ENCODE results near the gene APCDD1L.

APCDD1L gene

GRCh38 chr20:58515233-58516212 lies at the start of gene APCDD1L:
TSS of gene APCDD1L (minus strand) at chr20:58515399. CDS start at chr20:58514707, 692 bp downstream.
- DNase-seq = no peak

- no peak for DNase-seq
Observed at GRCh38 chr20:58559368-58559729, 44.1 kb upstream of the APCDD1L start.

- no peak for DNase-seq
Observed at GRCh38 chr20:58558486-58559367, 43.5 kb upstream of the APCDD1L start.

GRCh38 chr20:58557733-58558342 lies 42.6 kb upstream of the APCDD1L start:
- DNase-seq = no peak

GRCh38 chr20:58556961-58557360 lies 41.8 kb upstream of the APCDD1L start:
- no peak for DNase-seq

- DNase-seq = no peak
Observed at GRCh38 chr20:58555078-58555765, 40.0 kb upstream of the APCDD1L start.

GRCh38 chr20:58554541-58554940 lies 39.3 kb upstream of the APCDD1L start:
- DNase-seq = no peak

- DNase-seq = no peak
Observed at GRCh38 chr20:58553841-58554240, 38.6 kb upstream of the APCDD1L start.

GRCh38 chr20:58553166-58553696 lies 38.0 kb upstream of the APCDD1L start:
- no peak for DNase-seq

- no peak for DNase-seq
Observed at GRCh38 chr20:58552366-58552934, 37.3 kb upstream of the APCDD1L start.

GRCh38 chr20:58551631-58552030 lies 36.4 kb upstream of the APCDD1L start:
- DNase-seq = no peak

GRCh38 chr20:58550275-58551059 lies 35.3 kb upstream of the APCDD1L start:
- no peak for DNase-seq

GRCh38 chr20:58549231-58550209 lies 34.3 kb upstream of the APCDD1L start:
- no peak for DNase-seq

- no peak for DNase-seq
Observed at GRCh38 chr20:58547623-58548475, 32.6 kb upstream of the APCDD1L start.

- DNase-seq = no peak
Observed at GRCh38 chr20:58546756-58547622, 31.8 kb upstream of the APCDD1L start.

- no peak for DNase-seq
Observed at GRCh38 chr20:58546416-58546711, 31.2 kb upstream of the APCDD1L start.

GRCh38 chr20:58545565-58546415 lies 30.6 kb upstream of the APCDD1L start:
- no peak for DNase-seq
